Thoracic aorta (tissue), 2 donors: Measurements from ENCODE around the gene DNAAF3. TPM values are rescaled to one million over a fixed set of nuclear protein-coding genes. Genes with fewer than 3 reads are reported as not detected.

Source experiments
- ATAC-seq: fragments of 150-250 bp; one replicate; pipeline ENCODE4 v1.8.0; 2017; ENCODE audit warnings: low read depth; ENCODE audit not compliant: insufficient number of reproducible peaks, low FRiP score
- DNase-seq: peaks from one replicate; pipeline ENCODE4 v3.0.0-alpha.2; 2020; ENCODE audit warnings: low spot score
- H3K27ac ChIP-seq, 2 donors: fragments of 200-600 bp; sonication (generic); 1 replicate in 1 of 2; 2 replicates in 1 of 2; pipeline ENCODE4 v1.5.1; 2016; ENCODE audit warnings: mild to moderate bottlenecking in 2 of 2, moderate library complexity in 2 of 2
- H3K27me3 ChIP-seq: fragments of 200-600 bp; sonication (generic); replicated peaks from 2 replicates; pipeline ENCODE4 v1.6.0; 2016; ENCODE audit warnings: mild to moderate bottlenecking; ENCODE audit not compliant: insufficient read depth
- H3K36me3 ChIP-seq: fragments of 200-600 bp; sonication (generic); one replicate; pipeline ENCODE4 v1.5.1; 2016
- H3K4me1 ChIP-seq, 2 donors: fragments of 200-600 bp; sonication (generic); 1 replicate in 1 of 2; 2 replicates in 1 of 2; pipeline versions ENCODE4 v1.5.1 to v1.6.0; 2016; ENCODE audit warnings: low read depth in 2 of 2, mild to moderate bottlenecking in 1 of 2; ENCODE audit not compliant: control insufficient read depth in 1 of 2
- H3K4me3 ChIP-seq: fragments of 200-600 bp; sonication (generic); 2 replicates; pipeline ENCODE4 v1.5.1; 2016; ENCODE audit warnings: mild to moderate bottlenecking
- H3K9me3 ChIP-seq: fragments of 200-600 bp; sonication (generic); 2 replicates; pipeline ENCODE4 v1.5.1; 2016
- CTCF ChIP-seq: fragments of 200-600 bp; sonication (generic); IDR thresholded peaks from one replicate; pipeline ENCODE4 v1.5.1; 2019; ENCODE audit warnings: antibody characterized with exemption
- total RNA-seq, 2 donors: library from RNA; depleted of rRNA; stranded (reverse); fragments of >200 nt; gene quantifications; one replicate each; pipeline versions ENCODE4 v1.1.0 to v1.2.3, GENCODE V29; 2016

DNAAF3 gene
- total RNA-seq, 2 donors from 2014 or later, result not detected

DNA sequence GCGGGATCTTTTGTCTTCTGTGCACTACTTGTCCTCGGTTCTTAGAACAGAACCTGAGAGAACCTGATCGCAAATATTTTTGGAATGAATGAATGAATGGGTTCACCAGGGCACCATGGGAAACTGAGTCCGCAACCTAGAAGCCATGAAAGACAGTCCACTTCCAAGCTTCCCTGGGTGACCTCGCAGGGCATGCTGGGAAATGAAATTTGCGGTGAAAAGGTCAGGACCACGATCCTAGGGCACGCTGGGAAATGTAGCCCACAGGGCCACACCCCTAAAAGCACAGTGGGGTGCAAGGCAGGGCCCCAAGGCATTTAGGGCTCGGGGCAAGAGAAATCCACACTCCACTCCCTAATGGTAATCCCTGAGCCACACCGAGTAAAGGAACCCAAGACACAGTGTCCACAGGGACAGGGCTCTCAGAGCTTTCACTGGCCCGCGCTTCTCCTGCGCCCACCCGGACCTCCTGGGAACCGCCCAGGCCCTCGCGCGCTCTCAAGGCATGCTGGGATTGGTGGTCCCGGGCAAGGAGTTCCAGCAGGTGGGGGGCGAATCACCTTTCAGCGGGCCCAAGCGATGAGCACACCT lies 47.9 kb downstream of the DNAAF3 start:
- peak overlapping the region; percentile 83 for H3K4me3 ChIP-seq
- no peak for ATAC-seq
- no peak for DNase-seq
- no peaks in the 10 kb centered on the region for H3K27me3 ChIP-seq
- no peaks in the 10 kb centered on the region for H3K9me3 ChIP-seq
- no peak for TF ChIP-seq CTCF
- peaks cover 19 to 34% of the 10 kb centered on the region in 2 donors for H3K4me1 ChIP-seq
- H3K36me3 ChIP-seq, result no peaks in the 10 kb centered on the region
- peak overlapping the region; percentile 76 to 78 for H3K27ac ChIP-seq

- H3K36me3 ChIP-seq, result no peaks in the 10 kb centered on the region
- peaks cover 25 to 41% of the 10 kb centered on the region in 2 donors for H3K4me1 ChIP-seq
- peak overlapping the region; percentile 83 for H3K4me3 ChIP-seq
- peak overlapping the region; percentile 76 to 78 for H3K27ac ChIP-seq
- peak; percentile 97 for DNase-seq
- no peaks in the 10 kb centered on the region for H3K27me3 ChIP-seq
- no peak for TF ChIP-seq CTCF
- peak; percentile 81 for ATAC-seq
- no peaks in the 10 kb centered on the region for H3K9me3 ChIP-seq
Measured at GRCh38 chr19:55117663-55118391, 48.6 kb downstream of the DNAAF3 start.

GRCh38 chr19:55116859-55117662 lies 49.4 kb downstream of the DNAAF3 start, which contains the start of gene PPP1R12C:
TSS of gene PPP1R12C (minus strand) at chr19:55117637. CDS start at chr19:55117543, 94 bp downstream.
- H3K27me3 ChIP-seq, result no peaks in the 10 kb centered on the region
- H3K4me1 ChIP-seq, result peaks cover 26 to 48% of the 10 kb centered on the region in 2 donors
- no peak for TF ChIP-seq CTCF
- ATAC-seq (no peak), DNase-seq (no peak)
- no peaks in the 10 kb centered on the region for H3K9me3 ChIP-seq
- no peaks in the 10 kb centered on the region for H3K36me3 ChIP-seq
- peak within 1 kb of the TSS; percentile 83 for H3K4me3 ChIP-seq
- H3K27ac ChIP-seq, result peak within 1 kb of the TSS; percentile 76 to 92

- DNase-seq (no peak), ATAC-seq (no peak)
- Histone ChIP-seq H3K36me3 (no peaks in the 10 kb centered on the region), H3K27me3 (no peaks in the 10 kb centered on the region), H3K4me1 (peaks cover 26 to 54% of the 10 kb centered on the region in 2 donors), H3K27ac (peak overlapping the region; percentile 76 to 92), H3K9me3 (no peaks in the 10 kb centered on the region), H3K4me3 (peak overlapping the region; percentile 75)
- no peak for TF ChIP-seq CTCF
Measured at GRCh38 chr19:55116232-55116858, 50.1 kb downstream of the DNAAF3 start.
